Naive thymus-derived CD4-positive, alpha-beta T cell (primary cell): ENCODE data around the gene EHD3. TPM values are rescaled to one million over a fixed set of nuclear protein-coding genes. Genes with fewer than 3 reads are reported as not detected.

Experiments used
- ATAC-seq: fragments of 150-1000 bp; cut with Tn5 transposase; 2 replicates; pipeline ENCODE4 v1.10.0; 2021; ENCODE audit warnings: mild to moderate bottlenecking, moderate library complexity
- CTCF ChIA-PET: fragments of 350-600 bp; sonication (Branson Sonifier 250); formaldehyde crosslinking; loops from one replicate; lab custom pipeline; 2021; ENCODE audit warnings: antibody characterized with exemption; lab: Charles Lee
- POLR2A ChIA-PET: fragments of 350-600 bp; sonication (Branson Sonifier 250); formaldehyde crosslinking; loops from one replicate; lab custom pipeline; 2021; ENCODE audit warnings: antibody characterized with exemption, inconsistent platforms; lab: Charles Lee
- DNase-seq, 9 donors: peaks; one replicate each; pipeline versions ENCODE4 v3.0.0 to v3.0.0-alpha.2; 2020 to 2022; ENCODE audit warnings: mixed read lengths in 1 of 9
- H3K27ac ChIP-seq: one replicate; pipeline ENCODE4 v1.7.0; 2013; ENCODE audit warnings: mild to moderate bottlenecking, low read depth, low read length, moderate library complexity
- H3K27me3 ChIP-seq, 2 donors: one replicate each; pipeline ENCODE4 v1.7.0; 2013; ENCODE audit warnings: low read length in 2 of 2, mild to moderate bottlenecking in 2 of 2, moderate library complexity in 2 of 2; ENCODE audit not compliant: control insufficient read depth in 2 of 2, insufficient read depth in 2 of 2
- H3K36me3 ChIP-seq, 3 experiments: 1 replicate in 2 of 3; 2 replicates in 1 of 3; pipeline ENCODE4 v1.7.0; 2013; ENCODE audit warnings: low read length in 3 of 3, mild to moderate bottlenecking in 3 of 3, moderate library complexity in 1 of 3; ENCODE audit not compliant: insufficient read depth in 3 of 3, control insufficient read depth in 2 of 3
- H3K4me1 ChIP-seq, 2 donors: one replicate each; pipeline ENCODE4 v1.7.0; 2013; ENCODE audit warnings: low read length in 2 of 2, mild to moderate bottlenecking in 2 of 2, moderate library complexity in 1 of 2; ENCODE audit not compliant: control insufficient read depth in 2 of 2, insufficient read depth in 2 of 2
- H3K4me3 ChIP-seq: 2 replicates; pipeline ENCODE4 v1.7.0; 2013; ENCODE audit warnings: mild to moderate bottlenecking, low read length
- H3K9me3 ChIP-seq, 3 experiments: 1 replicate in 2 of 3; 2 replicates in 1 of 3; pipeline ENCODE4 v1.7.0; 2013; ENCODE audit warnings: low read length in 3 of 3; ENCODE audit not compliant: control insufficient read depth in 2 of 3
- H3K27ac Mint-ChIP-seq, 9 donors: one replicate each; pipeline ENCODE4 v1.8.0; 2020 to 2022; ENCODE audit warnings: mixed read lengths in 9 of 9, mild to moderate bottlenecking in 8 of 9, moderate library complexity in 5 of 9, inconsistent platforms in 2 of 9
- H3K27me3 Mint-ChIP-seq, 5 donors: one replicate each; pipeline ENCODE4 v1.8.0; 2021 to 2022; ENCODE audit warnings: mixed read lengths in 5 of 5, mild to moderate bottlenecking in 1 of 5
- H3K36me3 Mint-ChIP-seq, 5 donors: one replicate each; pipeline ENCODE4 v1.8.0; 2020 to 2022; ENCODE audit warnings: mixed read lengths in 5 of 5, mild to moderate bottlenecking in 3 of 5, inconsistent platforms in 1 of 5
- H3K4me1 Mint-ChIP-seq, 7 donors: one replicate each; pipeline ENCODE4 v1.8.0; 2020 to 2022; ENCODE audit warnings: mixed read lengths in 7 of 7, mild to moderate bottlenecking in 3 of 7, inconsistent platforms in 1 of 7
- H3K4me3 Mint-ChIP-seq, 10 donors: one replicate each; pipeline ENCODE4 v1.8.0; 2020 to 2022; ENCODE audit warnings: mild to moderate bottlenecking in 10 of 10, mixed read lengths in 10 of 10, moderate library complexity in 6 of 10, inconsistent platforms in 2 of 10
- H3K9me3 Mint-ChIP-seq, 11 donors: one replicate each; pipeline ENCODE4 v1.8.0; 2020 to 2022; ENCODE audit warnings: mixed read lengths in 11 of 11, mild to moderate bottlenecking in 4 of 11, inconsistent platforms in 1 of 11, moderate library complexity in 1 of 11
- intact Hi-C, 2 donors: fragments of 100-400 bp; cut with micrococcal nuclease; formaldehyde crosslinking; loops; one replicate each; pipeline ENCODE4 v1.15.1; 2023
- polyA plus RNA-seq, 2 donors: library from polyadenylated mRNA; unstranded; fragments of 300-500 nt; fragmentation: Illumina TruSeq; gene quantifications; one replicate each; pipeline ENCODE4 v1.2.3, GENCODE V29; 2021
- total RNA-seq, 6 experiments: library from RNA in 5 of 6; stranded (reverse) in 5 of 6; gene quantifications; 1 replicate in 5 of 6; 2 replicates in 1 of 6; pipeline ENCODE4 v1.2.3 and lab custom pipeline; 2021 to 2026

Gene EHD3
- total and polyA plus RNA-seq, 7 experiments from 2014 or later: 1.6 to 4.6 (median 3.8) TPM

- Histone ChIP-seq H3K27ac (no peak overlapping the region), H3K36me3 (no peaks in the 10 kb centered on the region), H3K9me3 (no peaks in the 10 kb centered on the region), H3K4me3 (no peak overlapping the region), H3K27me3 (no peaks in the 10 kb centered on the region), H3K4me1 (no peaks in the 10 kb centered on the region)
- intact Hi-C loops: no loop called here
- Mint-ChIP-seq H3K27me3 (no peaks in the 10 kb centered on the region), H3K4me3 (no peak overlapping the region), H3K9me3 (no peaks in the 10 kb centered on the region), H3K36me3 (peaks cover 0 to 8% (median 0%) of the 10 kb centered on the region in 5 donors), H3K27ac (no peak overlapping the region), H3K4me1 (no peaks in the 10 kb centered on the region)
- ChIA-PET POLR2A (no interaction called here), CTCF (no interaction called here)
- DNase-seq (peak in 1 of 9 donors; percentile 8), ATAC-seq (peak; percentile 12)
Observed at GRCh38 chr2:31192396-31192795, 41.6 kb upstream of the EHD3 start.

- no peak overlapping the region for H3K4me3 Mint-ChIP-seq
- ChIA-PET POLR2A (no interaction called here), CTCF (no interaction called here)
- no peaks in the 10 kb centered on the region for H3K27me3 Mint-ChIP-seq
- Histone ChIP-seq H3K9me3 (no peaks in the 10 kb centered on the region), H3K4me1 (no peaks in the 10 kb centered on the region), H3K4me3 (no peak overlapping the region), H3K36me3 (no peaks in the 10 kb centered on the region), H3K27ac (no peak overlapping the region), H3K27me3 (no peaks in the 10 kb centered on the region)
- no peak for DNase-seq
- intact Hi-C loops: no loop called here
- H3K27ac Mint-ChIP-seq: no peak overlapping the region
- peaks cover 0 to 8% (median 0%) of the 10 kb centered on the region in 5 donors for H3K36me3 Mint-ChIP-seq
- ATAC-seq: no peak
- no peaks in the 10 kb centered on the region for H3K4me1 Mint-ChIP-seq
- no peaks in the 10 kb centered on the region for H3K9me3 Mint-ChIP-seq
Observed at GRCh38 chr2:31192851-31193392, 41.0 kb upstream of the EHD3 start.

GRCh38 chr2:31193806-31194205 is 40.1 kb upstream of the EHD3 start:
- no peak overlapping the region for H3K4me3 ChIP-seq
- H3K4me1 ChIP-seq: no peaks in the 10 kb centered on the region

GRCh38 chr2:31196622-31197021 is 37.3 kb upstream of the EHD3 start:
- Histone ChIP-seq H3K4me1 (no peaks in the 10 kb centered on the region), H3K4me3 (no peak overlapping the region), H3K36me3 (no peaks in the 10 kb centered on the region), H3K27ac (no peak overlapping the region), H3K9me3 (no peaks in the 10 kb centered on the region), H3K27me3 (no peaks in the 10 kb centered on the region)
- Mint-ChIP-seq H3K4me1 (no peaks in the 10 kb centered on the region), H3K9me3 (peaks cover 0 to 6% (median 0%) of the 10 kb centered on the region in 11 donors), H3K36me3 (peaks cover 0 to 14% (median 5%) of the 10 kb centered on the region in 5 donors), H3K27me3 (peaks cover 0 to 2% (median 0%) of the 10 kb centered on the region in 5 donors), H3K4me3 (no peak overlapping the region), H3K27ac (no peak overlapping the region)
- POLR2A ChIA-PET: no interaction called here
- DNase-seq (no peak), ATAC-seq (no peak)
- CTCF ChIA-PET: no interaction called here
- intact Hi-C loops: no loop called here

More at GRCh38 chr2:31193806-31194205, 40.1 kb upstream of the EHD3 start:
- ChIA-PET CTCF (interaction anchor here (1.0 kb wide), 1 partner anchor 12 kb away, joined by 3 read pairs; no protein-coding TSS in a partner anchor), POLR2A (no interaction called here)
- peaks cover 0 to 2% (median 0%) of the 10 kb centered on the region in 11 donors for H3K9me3 Mint-ChIP-seq
- intact Hi-C loops: no loop called here
- no peaks in the 10 kb centered on the region for H3K27me3 ChIP-seq
- H3K27ac Mint-ChIP-seq: no peak overlapping the region
- DNase-seq (no peak), ATAC-seq (no peak)
- H3K4me1 Mint-ChIP-seq: no peaks in the 10 kb centered on the region
- H3K4me3 Mint-ChIP-seq: no peak overlapping the region
- peaks cover 0 to 2% (median 0%) of the 10 kb centered on the region in 5 donors for H3K27me3 Mint-ChIP-seq
- no peak overlapping the region for H3K27ac ChIP-seq
- peaks cover 0 to 11% (median 2%) of the 10 kb centered on the region in 5 donors for H3K36me3 Mint-ChIP-seq
- no peaks in the 10 kb centered on the region for H3K9me3 ChIP-seq
- no peaks in the 10 kb centered on the region for H3K36me3 ChIP-seq

GRCh38 chr2:31197166-31197565 is 36.8 kb upstream of the EHD3 start:
- CTCF ChIA-PET: no interaction called here
- ATAC-seq (no peak), DNase-seq (no peak)
- POLR2A ChIA-PET: no interaction called here
- H3K27ac Mint-ChIP-seq: no peak overlapping the region
- H3K27ac ChIP-seq: no peak overlapping the region
- H3K36me3 Mint-ChIP-seq: peaks cover 0 to 14% (median 5%) of the 10 kb centered on the region in 5 donors
- H3K4me3 Mint-ChIP-seq: no peak overlapping the region
- H3K9me3 ChIP-seq: no peaks in the 10 kb centered on the region
- H3K4me1 ChIP-seq: no peaks in the 10 kb centered on the region
- H3K36me3 ChIP-seq: no peaks in the 10 kb centered on the region
- H3K4me3 ChIP-seq: no peak overlapping the region
- no peaks in the 10 kb centered on the region for H3K4me1 Mint-ChIP-seq
- peaks cover 0 to 2% (median 0%) of the 10 kb centered on the region in 5 donors for H3K27me3 Mint-ChIP-seq
- H3K9me3 Mint-ChIP-seq: peaks cover 0 to 6% (median 0%) of the 10 kb centered on the region in 11 donors
- H3K27me3 ChIP-seq: no peaks in the 10 kb centered on the region
- intact Hi-C loops: no loop called here

GRCh38 chr2:31197669-31198068 is 36.3 kb upstream of the EHD3 start:
- Histone ChIP-seq H3K9me3 (no peaks in the 10 kb centered on the region), H3K27ac (no peak overlapping the region), H3K4me1 (no peaks in the 10 kb centered on the region), H3K36me3 (no peaks in the 10 kb centered on the region), H3K4me3 (no peak overlapping the region), H3K27me3 (no peaks in the 10 kb centered on the region)
- ATAC-seq: no peak
- H3K27ac Mint-ChIP-seq: no peak overlapping the region
- POLR2A ChIA-PET: no interaction called here
- no peaks in the 10 kb centered on the region for H3K4me1 Mint-ChIP-seq
- intact Hi-C loops: no loop called here
- peaks cover 0 to 2% (median 0%) of the 10 kb centered on the region in 5 donors for H3K27me3 Mint-ChIP-seq
- CTCF ChIA-PET: no interaction called here
- no peak for DNase-seq
- H3K4me3 Mint-ChIP-seq: no peak overlapping the region
- H3K9me3 Mint-ChIP-seq: peaks cover 0 to 6% (median 0%) of the 10 kb centered on the region in 11 donors
- H3K36me3 Mint-ChIP-seq: peaks cover 0 to 17% (median 5%) of the 10 kb centered on the region in 5 donors

GRCh38 chr2:31199206-31199605 is 34.7 kb upstream of the EHD3 start:
- POLR2A ChIA-PET: no interaction called here
- intact Hi-C loops: no loop called here
- no peak overlapping the region for H3K4me3 ChIP-seq
- no peaks in the 10 kb centered on the region for H3K36me3 ChIP-seq
- Mint-ChIP-seq H3K27me3 (peaks cover 0 to 2% (median 0%) of the 10 kb centered on the region in 5 donors), H3K4me3 (no peak overlapping the region), H3K27ac (no peak overlapping the region), H3K4me1 (no peaks in the 10 kb centered on the region), H3K36me3 (peaks cover 0 to 18% (median 5%) of the 10 kb centered on the region in 5 donors), H3K9me3 (peaks cover 0 to 6% (median 0%) of the 10 kb centered on the region in 11 donors)
- no peak for ATAC-seq
- no peaks in the 10 kb centered on the region for H3K27me3 ChIP-seq
- CTCF ChIA-PET: no interaction called here
- no peaks in the 10 kb centered on the region for H3K4me1 ChIP-seq
- no peak overlapping the region for H3K27ac ChIP-seq
- no peak for DNase-seq
- no peaks in the 10 kb centered on the region for H3K9me3 ChIP-seq
